Activated CD8-positive, alpha-beta memory T cell treated with anti-CD3 and anti-CD28 coated beads for 4 hours (primary cell): ENCODE results near the gene PMEPA1.

Experiments used
- DNase-seq, 2 donors: peaks; one replicate each; pipeline ENCODE4 v3.0.0-alpha.2; 2020; ENCODE audit warnings: low read depth in 2 of 2

Gene PMEPA1

DNA sequence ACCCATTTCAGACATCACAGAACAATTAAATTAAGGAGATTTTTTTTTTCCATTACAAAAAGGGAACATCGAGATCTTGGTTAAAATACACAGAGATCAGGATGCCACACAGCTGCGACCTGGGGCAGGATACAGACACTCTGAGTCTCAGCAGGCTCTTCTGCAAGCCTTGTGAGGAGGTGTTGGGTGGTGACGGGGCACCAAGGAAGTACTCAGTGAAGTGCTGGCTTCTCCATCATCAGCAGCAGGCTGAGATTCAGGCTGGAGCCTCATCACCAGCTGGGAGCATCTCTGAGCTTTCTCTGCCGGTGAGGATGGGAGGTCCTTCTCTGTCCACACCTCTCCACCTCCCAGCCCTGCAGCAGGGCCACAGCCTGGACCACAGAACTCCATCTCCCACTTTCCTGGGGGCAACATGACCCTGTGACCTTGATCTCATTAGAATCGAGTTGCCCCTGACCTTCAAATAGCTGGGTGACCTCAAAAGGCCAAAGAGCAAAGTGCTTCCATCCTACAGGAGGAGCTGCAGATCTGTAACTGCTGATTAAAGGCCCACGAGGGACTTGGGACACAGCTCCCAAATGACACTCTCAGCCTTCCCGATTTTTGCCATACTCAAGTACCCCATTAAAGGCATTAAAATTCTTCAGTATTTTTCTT lies 16.0 kb downstream of the PMEPA1 start:
- no peak for DNase-seq

DNA sequence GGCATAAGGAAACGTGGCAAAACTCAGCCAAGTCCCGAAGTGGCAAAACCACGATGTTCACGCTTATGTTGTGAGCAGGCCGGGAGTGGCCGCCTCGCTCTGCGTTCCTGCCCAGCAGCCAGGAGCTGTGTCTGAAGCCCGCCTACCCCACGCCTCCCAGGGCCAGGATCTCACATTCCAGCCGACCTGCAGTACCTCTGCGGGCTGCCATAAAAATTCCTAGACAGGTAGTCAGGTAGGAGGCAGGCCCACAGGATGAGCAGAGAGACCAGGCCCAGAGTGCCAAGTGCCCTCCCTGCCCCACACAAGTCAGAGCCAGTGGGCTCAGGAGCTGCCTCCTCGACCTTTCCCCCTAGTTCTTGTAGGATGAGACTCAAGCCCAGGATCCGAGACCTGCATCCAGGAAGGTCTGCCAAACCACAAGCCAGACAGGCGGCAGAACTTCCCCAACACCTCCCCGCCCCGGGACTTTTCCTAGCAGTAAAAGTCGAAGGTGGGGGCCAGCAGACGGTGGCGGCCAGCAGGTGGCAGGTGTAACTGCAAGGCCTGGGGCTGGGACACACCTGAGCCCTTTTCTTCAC lies 16.7 kb downstream of the PMEPA1 start:
- DNase-seq = no peak

DNA sequence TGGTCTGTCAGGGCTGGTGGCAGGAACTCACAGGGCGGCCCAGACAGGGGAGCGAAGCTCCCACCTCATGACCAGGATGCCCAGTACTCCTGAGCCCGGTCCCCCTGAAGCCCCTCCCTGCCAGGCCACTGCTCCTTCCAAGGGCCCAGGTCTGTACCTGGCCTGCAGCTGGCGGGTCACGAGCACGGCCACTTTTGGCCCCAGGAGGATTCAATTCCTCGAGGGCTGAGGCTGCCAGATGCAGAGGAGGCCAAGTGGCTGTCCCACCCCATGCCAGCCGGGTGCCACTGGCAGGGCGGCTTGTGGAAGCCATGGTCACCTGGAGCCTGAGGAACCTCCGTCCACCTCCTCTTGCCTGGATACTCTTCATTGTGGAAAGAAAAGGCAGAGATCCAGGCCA lies 17.4 kb downstream of the PMEPA1 start:
- DNase-seq = no peak

DNA sequence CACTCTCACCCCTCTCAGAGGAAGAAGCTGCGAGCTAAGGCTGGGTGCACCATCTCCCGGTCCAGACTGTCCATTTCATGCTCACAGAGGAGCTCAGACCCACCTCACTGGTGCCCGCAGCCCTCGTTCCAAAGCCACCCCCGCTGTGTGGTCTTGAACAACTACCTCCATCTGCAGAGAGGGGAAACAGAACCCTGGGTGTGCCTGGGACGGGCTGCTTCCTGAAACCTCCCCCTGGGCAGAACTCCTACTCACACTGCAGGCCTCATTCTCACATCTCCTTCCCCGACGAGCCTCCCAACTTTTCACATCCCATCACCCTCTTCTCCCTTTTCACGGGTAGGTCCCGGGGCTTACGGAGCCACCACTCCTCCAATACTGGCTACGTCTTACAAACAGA lies 18.1 kb downstream of the PMEPA1 start:
- DNase-seq = no peak

DNA sequence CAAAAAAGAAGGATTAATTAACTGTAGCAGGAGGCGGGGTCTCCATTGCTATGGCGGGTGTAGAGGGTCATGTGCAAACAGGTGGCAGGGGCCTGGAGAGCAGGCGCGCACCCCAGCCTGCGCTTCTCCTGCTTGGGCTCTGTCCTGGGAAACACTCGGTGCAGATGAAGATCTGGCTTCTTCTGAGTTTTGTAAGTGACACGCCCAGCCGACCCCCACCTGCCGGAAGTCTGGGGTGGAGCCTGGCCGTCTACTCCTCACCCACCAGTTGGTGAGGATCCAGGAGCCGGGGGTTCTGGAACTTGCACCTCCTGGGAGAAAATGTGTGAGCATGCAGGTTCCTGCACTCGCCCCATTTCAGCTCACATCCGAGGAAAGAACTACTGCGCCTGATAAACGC lies 19.3 kb downstream of the PMEPA1 start:
- DNase-seq = no peak

DNA sequence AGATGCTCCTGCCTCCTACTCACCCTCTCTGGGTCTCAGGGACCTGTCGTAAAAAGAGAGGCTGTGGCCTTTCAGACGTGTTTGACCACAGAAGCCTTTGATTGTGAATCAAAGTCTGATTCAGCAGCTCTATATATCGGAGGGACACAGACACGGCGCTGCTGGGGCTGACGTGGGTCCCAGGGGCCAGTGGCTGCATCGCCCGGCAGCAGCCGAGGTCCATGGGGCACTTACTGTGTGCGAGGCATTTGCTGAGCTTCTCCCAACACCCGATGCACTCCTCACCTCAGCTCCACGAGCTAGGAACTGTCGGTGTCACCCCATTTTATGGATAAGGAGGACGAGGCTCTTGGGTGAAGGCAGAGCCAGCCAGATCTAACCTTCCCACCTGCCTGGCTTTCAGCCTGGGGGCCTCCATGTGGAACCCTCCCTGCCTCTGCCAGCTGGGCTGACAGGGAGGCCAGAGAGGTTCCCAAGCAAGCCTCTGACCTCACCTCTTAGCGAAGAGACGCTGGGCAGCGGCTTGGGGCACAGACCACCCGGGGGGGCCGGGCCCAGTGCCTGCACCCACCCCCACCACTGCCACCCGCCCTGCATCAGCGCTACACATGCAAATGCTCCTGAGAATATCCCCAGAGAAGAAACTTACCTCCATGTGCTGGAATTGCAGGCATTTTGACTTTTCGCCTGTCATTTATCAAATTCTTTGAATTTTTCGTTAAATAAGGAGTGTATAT lies 19.9 kb downstream of the PMEPA1 start:
- DNase-seq = no peak

DNA sequence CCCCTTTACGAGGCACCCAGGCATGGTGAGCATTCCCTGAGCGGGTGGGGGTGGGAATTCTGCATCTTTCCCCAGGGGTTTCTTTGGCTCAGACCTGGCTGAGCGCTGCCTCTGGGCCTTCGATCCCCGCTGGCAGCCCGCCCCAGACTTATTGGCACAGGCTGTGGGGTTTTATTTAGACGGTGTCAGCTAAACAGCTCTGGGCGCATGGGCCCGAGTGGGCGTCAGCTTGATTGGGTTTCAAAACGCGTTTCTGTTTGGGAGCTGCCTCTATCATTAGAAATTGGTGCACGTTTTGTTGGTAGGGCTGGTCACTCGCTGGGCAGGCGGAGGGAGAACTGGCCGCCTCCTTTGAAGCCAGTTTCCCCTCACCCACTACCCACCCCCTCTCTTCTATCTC lies 21.0 kb downstream of the PMEPA1 start:
- DNase-seq = no peak

DNA sequence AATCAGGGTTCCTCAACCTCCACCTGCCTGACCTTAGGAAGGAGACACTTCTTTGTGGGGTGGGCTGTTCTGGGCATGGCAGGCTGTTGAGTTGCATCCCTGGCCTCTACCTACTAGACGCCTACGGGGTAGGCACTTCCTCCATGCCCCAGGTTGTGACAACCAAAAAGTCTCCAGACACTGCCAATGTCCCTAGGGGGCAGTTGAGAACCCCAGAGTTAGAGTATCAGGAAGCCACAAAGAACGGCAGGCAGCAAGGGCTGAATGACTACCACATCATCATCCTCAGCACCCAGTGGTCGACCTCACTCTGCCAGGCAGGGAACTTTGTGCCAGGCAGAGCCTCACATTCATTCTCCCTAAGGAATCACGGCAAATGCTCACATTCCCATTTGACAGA lies 21.5 kb downstream of the PMEPA1 start:
- no peak for DNase-seq

DNA sequence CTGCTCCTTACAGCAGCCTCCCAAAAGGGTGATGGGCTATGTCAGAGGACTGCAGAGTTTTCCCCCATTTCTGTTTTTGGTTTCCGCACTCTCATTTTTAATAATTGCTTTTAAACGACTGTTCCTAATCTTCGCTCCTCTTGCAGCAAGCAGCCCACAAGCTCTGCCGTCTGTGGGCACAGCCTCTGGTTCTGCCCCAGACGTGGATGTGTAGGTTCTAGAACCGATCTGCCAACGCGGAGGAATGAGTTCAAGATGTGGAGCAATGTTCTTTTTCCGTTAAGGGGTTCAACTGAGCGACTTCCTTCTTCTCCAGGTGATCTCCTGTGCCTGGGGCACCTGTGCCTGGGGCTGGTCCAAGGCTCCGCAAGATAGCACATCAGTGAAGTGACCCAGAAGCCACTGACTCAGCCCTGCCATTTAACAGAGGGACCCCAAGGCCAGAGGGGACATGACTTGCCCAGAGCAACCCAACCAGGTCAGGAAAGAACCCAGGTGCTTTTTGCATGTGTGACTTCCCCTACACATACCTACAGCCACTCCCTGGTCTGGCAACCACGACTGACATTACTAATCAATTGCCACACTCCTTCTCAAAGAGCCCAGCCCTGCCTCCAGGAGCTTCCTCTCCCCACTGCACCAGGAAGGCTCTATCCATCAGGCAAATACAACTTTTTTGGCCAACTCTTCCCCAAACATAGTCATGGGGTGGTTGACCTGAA lies 22.7 kb downstream of the PMEPA1 start:
- DNase-seq = no peak

DNA sequence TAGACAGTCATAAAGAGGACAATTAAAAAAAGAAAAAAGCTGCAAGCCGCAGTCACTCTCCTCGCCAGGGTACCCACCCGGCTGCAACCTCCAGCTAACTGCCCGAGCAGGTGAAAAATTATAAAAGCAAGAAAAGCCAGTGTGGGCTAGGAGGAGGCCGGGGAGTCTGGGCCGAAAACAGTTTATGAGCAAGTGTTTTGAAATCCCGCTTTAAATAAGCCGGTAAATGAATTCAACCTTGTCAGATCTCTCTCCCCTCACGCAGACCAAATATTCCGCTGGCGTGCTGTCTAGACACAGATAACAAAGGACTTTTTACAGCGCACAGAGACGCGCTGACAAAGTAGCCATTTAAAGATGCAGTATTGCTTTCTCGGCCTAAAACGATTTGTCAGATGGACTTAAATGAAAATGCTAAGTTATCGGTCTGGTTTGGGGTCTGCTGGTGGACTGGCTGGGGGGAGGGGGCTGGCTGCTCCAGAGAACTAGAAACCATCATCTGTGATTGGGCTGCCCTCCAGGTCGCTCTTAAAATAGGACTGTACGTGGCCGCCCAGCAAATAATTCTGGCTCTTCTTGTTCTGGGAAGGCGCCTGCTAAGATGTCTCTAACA lies 24.6 kb downstream of the PMEPA1 start:
- no peak for DNase-seq

DNA sequence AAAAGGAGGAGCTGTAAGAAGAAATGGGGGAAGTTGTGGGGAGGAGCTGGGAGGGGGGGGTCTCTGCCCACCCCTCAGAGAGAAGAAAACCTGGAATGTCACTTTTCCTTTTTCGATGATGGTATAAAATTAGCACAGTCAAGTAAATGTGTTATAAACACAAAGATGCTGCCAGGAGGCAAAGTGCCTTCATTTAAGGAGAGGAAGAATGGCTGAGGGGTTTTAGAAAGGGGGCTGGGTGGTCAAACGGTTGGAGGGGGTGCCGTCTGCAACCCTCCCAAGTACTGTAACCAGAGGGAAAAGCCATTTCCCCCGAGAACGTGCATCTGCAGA lies 25.0 kb downstream of the PMEPA1 start:
- no peak for DNase-seq

DNA sequence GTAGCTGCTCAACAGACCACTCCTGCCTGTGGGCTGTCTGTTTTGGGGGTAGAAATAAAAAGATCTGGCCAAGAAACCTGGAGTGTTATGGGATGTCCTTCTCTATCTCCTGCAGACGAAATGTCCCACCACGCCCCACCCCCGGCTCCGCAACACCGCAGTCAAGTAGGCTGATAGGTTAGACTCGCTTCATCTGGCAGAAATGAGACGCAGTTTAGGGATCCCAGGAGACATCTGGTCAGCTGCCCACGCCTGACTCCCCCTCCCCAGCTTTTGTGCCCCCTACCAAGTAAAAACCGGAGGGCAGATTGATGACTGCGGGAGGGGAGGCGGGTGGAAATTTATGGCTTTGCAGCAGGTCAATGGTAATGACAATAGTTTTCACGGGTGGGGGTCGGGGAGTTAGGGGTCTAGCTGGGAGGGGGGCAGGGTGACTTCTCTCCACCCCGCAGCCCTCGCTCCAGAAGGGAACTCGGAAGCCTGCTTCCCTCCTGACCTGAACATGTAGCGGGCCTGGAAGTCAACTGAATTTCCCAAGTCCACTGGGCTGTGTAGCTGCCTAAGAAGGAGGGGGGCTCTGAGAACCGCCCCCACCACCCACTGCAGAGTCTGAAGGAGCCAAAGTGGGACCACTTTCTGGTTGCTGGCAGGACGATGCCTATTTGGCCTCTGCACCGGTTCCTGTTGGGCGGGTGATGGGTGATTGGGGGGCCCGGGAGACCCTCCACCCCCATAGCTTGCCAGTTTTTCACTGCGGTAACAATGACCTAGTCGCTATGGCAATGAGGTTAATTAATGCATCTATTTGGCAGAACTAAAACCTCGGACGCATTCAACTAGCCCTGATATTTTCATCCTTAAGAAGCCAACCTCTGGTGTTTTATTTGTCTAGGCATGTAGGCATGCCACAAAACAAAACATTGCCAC lies 25.7 kb downstream of the PMEPA1 start:
- DNase-seq = no peak

DNA sequence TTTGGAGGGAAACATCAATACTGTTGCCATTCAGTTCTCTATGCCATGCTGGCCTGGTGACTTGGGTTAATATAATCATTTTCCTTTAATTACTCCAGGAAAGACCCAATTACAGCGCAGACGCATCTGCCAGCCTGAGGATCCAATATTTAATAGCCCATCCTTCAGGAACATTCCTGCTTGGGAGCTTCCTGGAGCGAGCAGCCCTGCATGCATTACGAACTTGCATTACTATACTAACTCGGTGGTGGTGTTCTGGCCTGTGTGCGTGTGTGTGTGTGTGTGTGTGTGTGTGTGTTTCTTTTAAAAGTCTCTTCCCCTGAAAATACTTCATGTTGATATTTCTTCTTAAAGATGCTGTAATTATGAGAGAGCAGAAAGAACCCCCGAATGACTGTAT lies 26.5 kb downstream of the PMEPA1 start:
- no peak for DNase-seq

DNA sequence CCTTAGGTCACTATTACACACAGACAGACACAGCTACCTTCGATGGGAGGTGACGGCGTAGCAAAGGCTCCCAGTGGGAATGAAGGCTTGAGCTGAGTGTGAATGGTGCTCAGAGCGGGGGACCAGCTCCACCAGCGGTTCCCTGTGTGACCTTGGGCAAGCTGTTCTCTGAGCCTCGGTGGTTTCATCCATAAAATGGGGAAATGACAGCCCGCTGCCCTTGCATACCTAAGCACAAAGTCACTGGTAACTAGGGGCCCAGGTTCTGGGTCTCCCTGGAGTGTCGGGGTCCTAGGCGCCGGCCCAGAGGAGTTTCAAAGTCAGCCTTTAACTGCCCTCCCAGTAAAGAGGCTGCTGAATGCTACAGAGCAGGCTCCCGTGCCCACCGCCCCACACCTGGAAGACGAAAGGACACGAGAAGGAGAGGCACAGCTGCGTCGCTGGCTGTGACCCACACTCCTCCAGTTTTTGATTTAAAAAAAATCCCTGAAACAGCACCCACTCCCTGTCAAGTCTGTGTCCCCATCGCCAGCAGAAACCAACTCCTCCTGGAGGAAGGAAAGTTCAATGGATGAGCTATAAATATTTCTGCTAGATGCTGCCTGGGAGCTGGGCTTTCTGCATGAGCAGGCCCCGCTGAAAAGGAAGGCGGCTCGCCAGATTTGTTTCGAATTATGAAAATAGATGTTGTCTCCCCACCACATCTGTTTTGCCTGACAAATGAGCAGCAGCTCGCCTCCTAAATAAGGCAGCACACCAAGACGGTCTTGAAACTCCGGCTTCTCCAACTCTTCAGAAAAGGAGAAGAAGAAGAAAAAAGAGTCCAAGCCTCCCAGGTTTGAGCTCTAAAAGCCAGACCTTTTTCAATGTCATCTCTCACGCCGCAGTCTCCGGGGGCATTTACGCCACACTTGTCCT lies 27.4 kb downstream of the PMEPA1 start:
- DNase-seq = no peak

DNA sequence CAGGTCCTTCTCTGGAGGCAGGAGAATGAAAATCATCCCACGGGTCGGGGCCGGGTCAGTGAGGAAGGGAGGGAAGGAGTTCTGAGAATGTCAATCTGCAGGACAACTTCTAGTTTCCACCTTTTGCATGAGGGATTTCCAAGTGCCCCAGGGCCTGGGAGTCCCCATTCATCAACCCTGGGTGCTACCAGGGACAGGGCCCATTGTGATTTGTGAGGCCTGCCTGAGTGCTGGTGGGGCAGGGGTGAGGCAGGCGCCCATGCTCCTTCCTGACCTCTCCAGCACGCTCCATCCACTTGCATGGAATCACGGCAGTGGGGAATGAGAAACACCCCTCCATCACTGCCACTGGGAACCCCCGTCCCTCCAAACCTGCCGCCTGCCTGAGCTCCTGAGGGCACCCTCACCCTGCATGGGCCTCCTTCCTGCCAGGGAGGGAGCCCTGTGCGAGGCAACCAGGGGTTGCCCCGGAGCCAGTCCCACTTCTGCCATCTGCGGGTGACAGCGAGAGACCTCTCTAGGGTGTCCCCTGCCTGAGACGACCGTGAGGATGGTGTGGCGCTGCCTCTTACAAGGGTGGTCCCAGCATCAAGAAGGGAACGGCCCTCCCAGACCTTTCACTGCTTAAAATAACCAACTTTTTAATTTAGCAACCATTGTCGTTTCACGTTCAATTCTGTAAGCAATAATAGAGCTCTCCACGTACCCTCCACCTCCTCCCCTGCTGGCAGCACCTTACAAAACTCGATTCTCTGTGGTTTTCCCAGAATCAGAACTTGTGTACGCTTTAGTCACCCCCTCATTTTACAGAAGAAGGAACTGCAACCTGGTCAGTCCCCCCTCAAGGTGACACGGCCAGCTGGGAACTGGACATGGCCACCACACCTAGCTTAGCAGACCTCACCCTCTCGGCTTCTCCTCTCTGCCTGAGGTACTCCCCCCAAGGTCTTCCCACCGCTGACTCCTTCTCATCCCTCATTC lies 28.6 kb downstream of the PMEPA1 start:
- DNase-seq = peak in 1 of 2 donors; percentile 7

DNA sequence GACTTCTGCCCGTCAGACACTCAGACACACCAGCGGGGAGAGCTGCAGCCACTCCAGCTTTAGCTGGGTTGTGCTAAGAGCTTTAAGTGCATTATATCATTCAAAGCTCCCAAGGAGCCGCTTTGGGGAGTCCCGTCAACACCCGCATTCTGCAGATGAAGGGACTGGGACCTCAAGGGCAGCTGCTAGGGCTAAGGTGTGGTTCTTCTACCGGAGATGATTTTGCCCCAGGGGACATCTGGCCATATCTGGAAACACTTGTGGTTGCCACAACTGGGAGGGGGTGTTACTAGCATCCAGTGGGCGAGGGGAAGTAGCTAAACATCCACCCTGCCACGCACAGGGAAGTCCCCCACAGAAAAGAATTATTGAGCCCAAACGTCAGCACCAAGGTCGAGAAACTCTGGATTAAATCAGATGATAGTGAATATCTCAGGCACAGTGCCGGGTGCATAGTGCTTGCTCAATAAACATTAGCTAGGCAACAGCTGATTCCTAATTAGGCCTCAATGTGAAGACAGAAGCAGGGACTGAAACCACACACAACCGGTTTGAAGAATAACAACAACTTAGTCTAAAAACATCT lies 29.6 kb downstream of the PMEPA1 start:
- DNase-seq = no peak

DNA sequence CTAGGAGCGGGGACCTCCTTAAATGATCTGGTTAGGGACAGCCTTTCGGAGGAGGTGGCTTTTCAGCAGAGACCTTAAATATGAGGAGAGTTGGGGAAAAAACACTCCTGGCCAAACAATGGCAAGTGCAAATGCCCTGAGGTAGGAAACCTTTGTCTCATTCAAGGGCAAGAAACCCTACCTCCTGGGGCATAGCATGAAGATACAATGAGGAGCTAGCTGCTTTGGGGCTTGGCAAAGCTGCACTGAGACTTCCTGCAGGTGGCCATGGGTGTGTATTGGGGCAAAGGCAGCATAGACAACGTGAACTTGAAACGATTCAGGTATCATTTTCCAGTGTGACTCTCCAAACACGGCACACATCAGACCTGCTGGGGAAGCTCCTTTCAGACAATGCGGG lies 30.7 kb downstream of the PMEPA1 start:
- no peak for DNase-seq

DNA sequence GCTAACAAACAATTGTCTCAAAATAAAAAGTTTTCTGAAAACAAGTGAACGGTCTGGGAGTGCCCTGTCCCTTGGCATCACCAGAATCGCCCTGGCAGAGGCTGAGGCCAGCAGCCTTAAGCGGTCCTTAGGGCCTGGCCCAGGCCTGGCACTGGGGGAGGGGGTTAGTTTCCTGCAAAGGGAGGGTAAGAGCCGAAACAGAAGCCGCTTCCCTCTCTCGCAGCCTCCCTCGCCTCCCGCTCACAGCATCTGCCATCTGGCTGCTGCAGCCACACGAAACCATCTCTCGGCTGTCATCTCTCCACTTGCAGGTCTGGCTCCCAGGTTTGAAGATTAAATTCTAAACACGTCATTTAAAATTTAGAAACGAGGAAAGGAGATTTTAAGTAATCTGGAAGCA lies 31.5 kb downstream of the PMEPA1 start:
- no peak for DNase-seq

DNA sequence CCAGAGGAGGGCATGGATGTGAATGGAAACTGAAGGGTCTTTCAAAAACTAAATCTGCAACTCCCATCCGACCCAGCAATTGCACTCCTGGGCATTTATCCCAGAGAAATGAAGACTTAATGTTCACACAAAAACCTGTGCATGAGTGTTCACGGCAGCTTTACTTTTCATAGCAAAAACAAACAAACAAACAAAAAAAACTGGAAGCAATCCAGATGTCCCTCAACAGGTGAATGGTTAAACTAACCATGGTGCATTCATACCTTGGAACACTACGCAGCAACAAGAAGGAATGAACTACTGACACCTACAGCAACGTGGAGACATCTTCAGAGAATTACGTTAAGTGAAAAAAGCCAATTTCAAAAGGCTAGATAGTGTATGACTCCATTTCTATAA lies 32.2 kb downstream of the PMEPA1 start:
- DNase-seq = no peak
